Measurements from ENCODE around the gene ADPGK.
"Not testable (repeated sequence)": the region's sequence is repeated elsewhere in the genome, so short reads cannot be mapped to it uniquely, and the experiment has no call there.

The ADPGK gene

GRCh38 chr15:72749700-72750099 lies 33.9 kb downstream of the ADPGK start:
- DNase-seq (ENCODE audit: low read depth), result no peak

DNA sequence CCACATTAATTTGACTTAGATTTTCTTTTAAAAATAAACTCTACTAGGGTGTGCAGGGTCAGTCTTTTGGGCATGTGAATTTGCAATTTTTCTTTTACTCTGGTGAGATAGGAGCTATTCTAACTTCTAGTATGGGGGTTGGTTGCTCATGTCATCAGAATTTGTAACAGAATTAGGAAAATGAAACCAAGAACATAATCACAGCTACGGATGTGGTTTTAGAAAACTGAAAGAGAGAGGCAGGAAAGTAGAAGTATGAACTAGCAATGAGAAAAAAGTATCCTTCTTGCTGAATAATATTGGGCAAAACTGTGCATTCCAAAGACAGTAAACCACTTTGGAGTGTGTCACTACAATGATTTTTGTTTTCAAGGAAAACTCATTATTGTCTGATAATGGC lies 43.3 kb downstream of the ADPGK start:
- DNase-seq (ENCODE audit: low read depth), result no peak

DNA sequence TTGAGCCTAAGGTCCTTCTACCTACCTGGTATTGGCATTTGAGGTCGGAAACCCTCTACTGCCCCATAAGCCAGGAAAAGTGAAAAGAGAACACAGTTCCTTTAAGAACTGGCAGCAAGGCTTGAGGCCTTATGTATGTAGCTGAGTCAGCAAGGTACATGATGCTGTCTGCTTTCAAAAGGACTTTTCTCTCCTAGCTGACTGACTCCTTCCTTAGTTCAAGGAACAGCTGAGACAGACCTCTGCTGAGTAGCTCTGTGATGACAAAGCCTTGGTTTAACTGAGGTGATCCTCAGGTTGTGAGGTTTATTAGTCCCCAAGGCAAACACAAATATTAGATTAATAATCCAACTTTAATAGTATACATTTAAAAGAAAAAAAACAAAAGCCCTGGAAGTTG lies 45.8 kb downstream of the ADPGK start:
- no peak for DNase-seq (ENCODE audit: low read depth)

- no peak for DNase-seq (ENCODE audit: low read depth)
Measured at GRCh38 chr15:72737061-72737460, 46.5 kb downstream of the ADPGK start.

- DNase-seq (ENCODE audit: low read depth), result no peak
Measured at GRCh38 chr15:72735111-72735510, 48.4 kb downstream of the ADPGK start.

- DNase-seq (ENCODE audit: low read depth), result no peak
Measured at GRCh38 chr15:72733941-72734738, 49.4 kb downstream of the ADPGK start.

DNA sequence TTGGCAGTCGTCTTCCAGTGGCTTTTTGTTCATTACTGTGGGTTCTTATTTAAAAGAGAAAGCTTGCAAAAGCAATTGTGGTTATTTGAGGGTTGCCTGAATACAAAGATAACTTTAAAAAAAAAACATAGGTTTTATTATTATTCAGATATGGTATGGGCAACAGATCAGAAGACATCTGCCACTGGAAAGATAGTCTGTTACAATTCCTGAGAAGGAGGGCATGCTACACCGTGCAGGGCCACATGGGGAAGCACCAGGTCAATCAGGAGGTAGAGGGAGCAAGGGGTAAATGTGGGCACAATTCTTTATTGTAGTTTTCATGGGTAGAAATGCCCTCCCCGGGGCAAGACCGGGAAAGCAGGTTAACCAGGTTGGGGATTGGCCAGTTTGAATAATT lies 51.0 kb downstream of the ADPGK start:
- DNase-seq (ENCODE audit: low read depth), result no peak

GRCh38 chr15:72732086-72732485 lies 51.5 kb downstream of the ADPGK start:
- DNase-seq (ENCODE audit: low read depth), result no peak

- no peak for DNase-seq (ENCODE audit: low read depth)
Measured at GRCh38 chr15:72728821-72729220, 54.7 kb downstream of the ADPGK start.

DNA sequence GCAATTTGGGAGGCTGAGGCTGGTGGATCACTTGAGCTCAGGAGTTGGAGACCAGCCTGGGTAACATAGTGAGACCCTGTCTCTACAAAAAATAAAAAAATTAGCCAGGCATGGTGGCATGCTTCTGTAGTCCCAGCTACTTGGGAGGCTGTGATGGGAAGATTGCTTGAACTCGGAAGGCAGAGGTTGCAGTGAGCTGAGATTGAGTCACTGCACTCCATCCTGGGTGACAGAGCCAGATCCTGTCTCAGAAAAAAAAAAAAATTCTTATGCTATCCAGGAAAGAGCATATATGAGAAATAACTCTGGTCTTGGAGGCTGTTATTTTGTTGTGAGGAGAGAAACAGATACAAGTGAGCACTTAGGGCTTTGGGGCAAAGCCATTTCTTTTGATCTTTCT lies 55.3 kb downstream of the ADPGK start:
- DNase-seq (ENCODE audit: low read depth), result not testable (repeated sequence)

DNA sequence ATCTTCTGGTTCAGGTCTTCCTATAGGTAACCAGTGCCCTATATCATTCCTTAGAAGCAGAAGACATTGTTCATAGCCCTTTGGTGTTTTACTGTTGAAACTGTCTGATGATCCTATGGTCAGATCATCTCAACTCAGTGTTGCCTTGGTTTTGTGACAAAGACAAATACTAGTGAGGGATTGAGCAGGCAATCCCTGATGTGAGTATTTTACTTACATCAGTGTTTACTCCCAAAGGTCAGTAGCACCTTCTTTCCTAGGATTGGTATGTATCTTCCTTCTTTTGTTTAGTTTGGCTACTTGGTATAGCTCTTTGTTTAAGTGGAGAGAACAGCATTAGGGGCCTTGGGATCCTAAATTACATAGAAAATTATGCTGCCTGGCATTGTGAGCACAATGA lies 56.4 kb downstream of the ADPGK start:
- no peak for DNase-seq (ENCODE audit: low read depth)

DNA sequence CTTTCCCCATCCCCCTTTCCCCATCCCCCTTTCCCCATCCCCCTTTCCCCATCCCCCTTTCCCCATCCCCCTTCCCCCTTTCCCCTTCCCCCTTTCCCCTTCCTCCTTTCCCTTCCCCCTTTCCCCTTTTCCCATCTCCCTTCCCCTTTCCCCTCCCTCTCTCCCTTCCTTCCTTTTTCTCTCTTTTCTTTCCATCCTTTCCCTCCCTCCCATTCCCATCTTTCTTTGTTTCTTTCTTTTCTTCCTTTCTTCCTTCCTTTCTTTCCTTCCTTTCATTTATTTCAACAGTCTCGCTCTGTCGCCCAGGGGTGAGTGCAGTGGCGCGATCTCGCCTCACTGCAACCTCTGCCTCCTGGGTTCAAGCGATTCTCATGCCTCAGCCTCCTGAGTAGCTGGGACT lies 57.7 kb downstream of the ADPGK start:
- not testable (repeated sequence) for DNase-seq (ENCODE audit: low read depth)

DNA sequence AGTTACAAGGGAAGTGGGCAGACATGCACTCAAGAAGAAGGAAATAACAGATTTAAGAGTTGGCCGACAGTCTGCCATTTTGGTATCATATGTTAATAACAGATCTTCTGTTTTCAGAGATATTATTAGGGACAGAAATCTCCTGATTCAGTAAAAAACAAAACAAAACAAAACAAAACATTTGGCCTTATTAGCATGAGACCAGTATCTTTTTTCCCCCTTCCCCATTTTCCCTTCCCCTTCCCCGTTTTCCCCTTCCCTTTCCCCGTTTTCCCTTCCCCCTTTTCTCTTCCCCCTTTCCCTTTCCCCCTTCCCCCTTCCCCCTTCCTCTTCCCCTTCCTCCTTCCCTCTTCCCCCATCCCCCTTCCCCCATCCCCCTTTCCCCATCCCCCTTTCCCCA lies 58.1 kb downstream of the ADPGK start:
- no peak for DNase-seq (ENCODE audit: low read depth)

DNA sequence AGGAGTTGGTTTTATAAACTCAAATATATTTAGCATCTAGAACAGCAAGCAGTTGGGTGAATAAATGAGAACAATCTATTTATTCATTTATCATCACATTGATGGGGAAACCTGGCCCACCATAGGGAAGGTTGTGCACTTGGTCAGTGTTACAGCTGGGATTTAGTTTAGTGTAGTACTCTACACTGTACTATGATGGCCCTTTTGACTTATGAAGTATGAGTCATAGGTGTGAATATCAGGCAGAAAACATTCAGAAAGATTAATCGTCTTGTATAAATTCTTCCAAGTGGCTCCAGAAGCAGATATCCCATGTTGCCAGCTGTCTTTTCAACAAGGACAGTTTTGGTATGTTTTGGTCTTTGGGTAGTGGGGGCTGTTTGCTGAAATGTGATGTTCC lies 59.5 kb downstream of the ADPGK start:
- DNase-seq (ENCODE audit: low read depth), result no peak

GRCh38 chr15:72722071-72722696 lies 61.4 kb downstream of the ADPGK start:
- peak; percentile 57 for DNase-seq (ENCODE audit: low read depth)

DNA sequence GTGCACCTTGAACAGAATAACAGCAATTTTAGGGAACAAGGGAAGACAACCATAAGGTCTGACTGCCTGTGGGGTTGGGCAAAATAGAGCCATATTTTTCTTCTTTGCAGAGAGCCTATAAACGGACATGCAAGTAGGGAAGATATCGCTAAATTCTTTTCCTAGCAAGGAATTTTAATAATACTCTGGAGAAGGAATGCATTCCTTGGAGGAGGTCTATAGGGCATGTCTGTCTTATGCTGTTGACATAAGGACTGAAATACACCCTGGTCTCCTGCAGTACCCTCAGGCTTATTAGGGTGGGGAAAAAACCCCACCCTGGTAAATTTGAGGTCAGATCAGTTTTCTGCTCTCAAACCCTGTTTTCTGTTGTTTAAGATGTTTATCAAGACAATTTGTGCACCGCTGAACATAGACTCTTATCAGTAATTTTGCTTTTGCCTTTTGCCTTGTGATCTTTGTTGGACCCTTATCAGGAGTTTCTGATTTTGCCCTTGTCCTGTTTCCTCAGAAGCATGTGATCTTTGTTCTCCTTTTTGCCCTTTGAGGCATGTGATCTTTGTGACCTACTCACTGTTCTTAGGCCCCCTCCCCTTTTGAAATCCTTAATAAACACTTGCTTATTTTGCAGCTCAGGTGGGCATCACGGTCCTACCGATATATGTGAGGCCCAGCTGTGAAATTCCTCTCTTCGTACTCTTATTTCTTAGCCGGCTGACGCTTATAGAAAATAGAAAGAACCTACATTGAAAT lies 74.8 kb downstream of the ADPGK start:
- not testable (repeated sequence) for DNase-seq (ENCODE audit: low read depth)

DNA sequence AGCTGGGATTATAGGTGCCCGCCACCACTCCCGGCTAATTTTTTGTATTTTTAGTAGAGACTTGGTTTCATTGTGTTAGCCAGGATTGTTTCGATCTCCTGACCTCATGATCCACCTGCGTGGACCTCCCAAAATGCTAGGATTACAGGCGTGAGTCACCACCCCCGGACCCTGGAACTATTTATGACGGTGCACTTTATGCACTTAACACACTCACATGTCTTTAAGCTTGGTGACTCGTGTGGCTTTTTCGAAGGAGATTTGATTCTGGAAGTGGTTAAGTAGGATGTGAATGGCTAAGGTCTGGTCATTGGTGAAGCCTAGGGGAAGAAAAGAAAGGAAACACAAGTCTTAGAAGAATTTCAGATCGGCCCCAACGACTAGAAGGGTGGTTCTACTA lies 77.3 kb downstream of the ADPGK start:
- no peak for DNase-seq (ENCODE audit: low read depth)
